Gastrocnemius medialis (tissue), 4 donors: ENCODE measurements around the gene HS3ST3A1. TPM values are rescaled to one million over a fixed set of nuclear protein-coding genes. Genes with fewer than 3 reads are reported as not detected.

Experiments
- ATAC-seq, 2 donors: fragments of 150-250 bp; one replicate each; pipeline ENCODE4 v1.9.1; 2016
- DNase-seq, 2 donors: peaks; one replicate each; pipeline ENCODE4 v3.0.0-alpha.2; 2019
- H3K27ac ChIP-seq, 4 donors: fragments of 200-600 bp; sonication (generic); 1 replicate in 1 of 4; 2 replicates in 3 of 4; pipeline ENCODE4 v1.5.1; 2016 to 2018; ENCODE audit warnings: mild to moderate bottlenecking in 2 of 4, moderate library complexity in 1 of 4
- H3K27me3 ChIP-seq, 3 donors: fragments of 200-600 bp; sonication (generic) in 2 of 3; 1 replicate in 1 of 3; 2 replicates in 2 of 3; pipeline versions ENCODE4 v1.5.1 to v1.6.0; 2016 to 2019; ENCODE audit warnings: mild to moderate bottlenecking in 1 of 3, moderate library complexity in 1 of 3
- H3K36me3 ChIP-seq, 2 donors: fragments of 200-600 bp; sonication (generic) in 1 of 2; one replicate each; pipeline ENCODE4 v1.5.1; 2017 to 2018
- H3K4me1 ChIP-seq, 2 donors: fragments of 200-600 bp; sonication (generic) in 1 of 2; one replicate each; pipeline ENCODE4 v1.5.1; 2016 to 2017; ENCODE audit warnings: mild to moderate bottlenecking in 2 of 2
- H3K4me3 ChIP-seq, 4 donors: fragments of 200-600 bp; sonication (generic) in 3 of 4; 1 replicate in 1 of 4; 2 replicates in 3 of 4; pipeline ENCODE4 v1.5.1; 2016 to 2019; ENCODE audit warnings: mild to moderate bottlenecking in 2 of 4
- H3K9me3 ChIP-seq, 3 donors: fragments of 200-600 bp; sonication (generic) in 2 of 3; 1 replicate in 1 of 3; 2 replicates in 2 of 3; pipeline ENCODE4 v1.5.1; 2016 to 2019
- CTCF ChIP-seq, 5 experiments: fragments of 450-650 bp in 3 of 5; fragments of 200-600 bp in 2 of 5; sonication (generic) in 2 of 5; IDR thresholded peaks in 4 of 5; conservative IDR thresholded peaks in 1 of 5; 1 replicate in 4 of 5; 2 replicates in 1 of 5; pipeline ENCODE4 v1.5.1; 2016 to 2019; ENCODE audit warnings: antibody characterized with exemption in 5 of 5, mild to moderate bottlenecking in 3 of 5, moderate library complexity in 3 of 5
- POLR2A ChIP-seq, 2 donors: fragments of 450-650 bp; IDR thresholded peaks; one replicate each; pipeline ENCODE4 v1.6.1; 2017; ENCODE audit warnings: antibody characterized with exemption in 2 of 2, mild to moderate bottlenecking in 2 of 2, moderate library complexity in 2 of 2
- in situ Hi-C, 4 donors: fragments of 200-750 bp; cut with MboI; loops; one replicate each; pipeline versions ENCODE4 v1.15.0 to v1.8.0; 2017; ENCODE audit warnings: low sequenced_read_pairs in 4 of 4
- intact Hi-C: fragments of 100-400 bp; cut with DNase I; formaldehyde crosslinking; loops from one replicate; pipeline ENCODE4 v1.15.1; 2023; ENCODE audit warnings: low total_unique reads
- total RNA-seq, 4 donors: library from RNA; depleted of rRNA; stranded (reverse); fragments of >200 nt; gene quantifications; one replicate each; pipeline versions ENCODE4 v1.1.0 to v1.2.3, GENCODE V29; 2016

HS3ST3A1 gene
- total RNA-seq, 4 donors from 2014 or later, result 0.23 to 1.4 (median 0.85) TPM

- no peaks in the 10 kb centered on the region for H3K36me3 ChIP-seq
- H3K27ac ChIP-seq, result no peak overlapping the region
- no peaks in the 10 kb centered on the region for H3K27me3 ChIP-seq
- in situ Hi-C loops, result no loop called here
- H3K4me1 ChIP-seq, result no peaks in the 10 kb centered on the region
- H3K4me3 ChIP-seq, result no peak overlapping the region
- H3K9me3 ChIP-seq, result no peaks in the 10 kb centered on the region
- DNase-seq (no peak), ATAC-seq (no peak)
- TF ChIP-seq POLR2A (IDR thresholded peaks at IDR 0.05), result no peak
- TF ChIP-seq CTCF (IDR thresholded peaks at IDR 0.05 in 4 of 5, conservative IDR thresholded peaks at IDR 0.05 in 1 of 5), result no peak
- intact Hi-C loops, result no loop called here
Observed at GRCh38 chr17:13537871-13538643, 63.7 kb downstream of the HS3ST3A1 start.

- DNase-seq (no peak), ATAC-seq (no peak)
- Histone ChIP-seq H3K27me3 (no peaks in the 10 kb centered on the region), H3K36me3 (no peaks in the 10 kb centered on the region), H3K4me3 (no peak overlapping the region), H3K4me1 (no peaks in the 10 kb centered on the region), H3K27ac (no peak overlapping the region), H3K9me3 (no peaks in the 10 kb centered on the region)
- in situ Hi-C loops (no loop called here), intact Hi-C loops (no loop called here)
- TF ChIP-seq CTCF (IDR thresholded peaks at IDR 0.05 in 4 of 5, conservative IDR thresholded peaks at IDR 0.05 in 1 of 5), result no peak
- TF ChIP-seq POLR2A (IDR thresholded peaks at IDR 0.05), result no peak
Observed at GRCh38 chr17:13537167-13537731, 64.5 kb downstream of the HS3ST3A1 start.

- in situ Hi-C loops, result no loop called here
- Histone ChIP-seq H3K9me3 (no peaks in the 10 kb centered on the region), H3K4me3 (no peak overlapping the region), H3K36me3 (no peaks in the 10 kb centered on the region), H3K4me1 (no peaks in the 10 kb centered on the region), H3K27me3 (no peaks in the 10 kb centered on the region), H3K27ac (no peak overlapping the region)
- DNase-seq (no peak), ATAC-seq (no peak)
- intact Hi-C loops, result no loop called here
- TF ChIP-seq CTCF (IDR thresholded peaks at IDR 0.05 in 4 of 5, conservative IDR thresholded peaks at IDR 0.05 in 1 of 5), result no peak
- no peak for TF ChIP-seq POLR2A (IDR thresholded peaks at IDR 0.05)
Observed at GRCh38 chr17:13534946-13535345, 66.8 kb downstream of the HS3ST3A1 start.

GRCh38 chr17:13531721-13532120 is 70.0 kb downstream of the HS3ST3A1 start:
- DNase-seq, result no peak
- H3K36me3 ChIP-seq, result no peaks in the 10 kb centered on the region
- TF ChIP-seq CTCF (IDR thresholded peaks at IDR 0.05 in 4 of 5, conservative IDR thresholded peaks at IDR 0.05 in 1 of 5), result no peak
- no peak overlapping the region for H3K4me3 ChIP-seq
- H3K27me3 ChIP-seq, result no peaks in the 10 kb centered on the region
- H3K4me1 ChIP-seq, result no peaks in the 10 kb centered on the region
- no peak overlapping the region for H3K27ac ChIP-seq
- in situ Hi-C loops (no loop called here), intact Hi-C loops (no loop called here)
- no peaks in the 10 kb centered on the region for H3K9me3 ChIP-seq
- no peak for ATAC-seq
